T-helper 2 cell treated with Interferon-gamma antibody and Interleukin-4, amounts not matched to agents 5 μg/mL and 100 μg/mL, for 36 hours (primary cell): ENCODE data around the gene NR4A3.

Experiments
- DNase-seq: peaks from one replicate; pipeline ENCODE4 v3.0.0; 2021; ENCODE audit warnings: low spot score
- H3K27ac Mint-ChIP-seq: one replicate; pipeline ENCODE4 v1.8.0; 2021; ENCODE audit warnings: mild to moderate bottlenecking, mixed read lengths
- H3K27me3 Mint-ChIP-seq: one replicate; pipeline ENCODE4 v1.8.0; 2021; ENCODE audit warnings: low read depth, mixed read lengths
- H3K36me3 Mint-ChIP-seq: one replicate; pipeline ENCODE4 v1.8.0; 2021; ENCODE audit warnings: low read depth, mixed read lengths
- H3K4me1 Mint-ChIP-seq: one replicate; pipeline ENCODE4 v1.8.0; 2021; ENCODE audit warnings: low read depth, mixed read lengths
- H3K4me3 Mint-ChIP-seq: one replicate; pipeline ENCODE4 v1.8.0; 2022; ENCODE audit warnings: mild to moderate bottlenecking, moderate library complexity, mixed read lengths
- H3K9me3 Mint-ChIP-seq: one replicate; pipeline ENCODE4 v1.8.0; 2021; ENCODE audit warnings: mixed read lengths

NR4A3 gene

DNA sequence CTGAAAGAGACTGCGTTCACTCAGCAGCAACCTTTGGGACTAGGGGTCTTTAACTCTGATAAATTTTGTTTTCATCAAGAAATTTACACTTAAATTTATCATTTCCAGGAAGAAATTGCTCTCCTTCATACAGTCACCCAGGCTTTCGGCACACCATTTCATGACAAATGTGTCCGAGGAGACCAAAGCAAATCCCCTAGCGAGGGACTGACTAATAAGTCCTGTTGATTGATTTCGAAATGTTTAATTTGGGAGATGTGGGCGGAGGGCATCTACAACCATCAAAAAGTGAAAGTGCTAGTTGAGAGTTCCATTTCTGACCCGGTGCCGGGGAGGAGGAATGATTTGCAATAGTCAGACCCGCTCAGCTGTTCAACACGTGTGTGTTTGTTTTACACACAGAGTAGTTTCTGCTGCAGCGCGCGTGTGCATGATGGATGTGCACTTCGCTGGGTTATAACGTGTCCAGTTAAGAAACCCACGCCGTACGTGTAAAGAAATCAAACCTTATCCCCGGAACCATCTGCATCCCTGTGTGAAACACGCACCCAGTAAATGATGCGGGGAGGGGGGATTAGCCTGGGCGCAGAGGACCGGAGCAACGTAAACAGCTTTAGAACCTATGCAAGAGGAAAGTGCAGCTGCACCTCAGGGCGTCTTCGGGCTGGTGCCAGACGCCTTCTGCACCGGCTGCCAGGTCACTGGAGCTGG lies 845 bp upstream of the NR4A3 start:
- no peaks in the 10 kb centered on the region for H3K9me3 Mint-ChIP-seq
- peak overlapping the region; percentile 94 for H3K4me3 Mint-ChIP-seq
- H3K27me3 Mint-ChIP-seq = peaks cover 40% of the 10 kb centered on the region
- H3K4me1 Mint-ChIP-seq = peaks cover 58% of the 10 kb centered on the region
- H3K27ac Mint-ChIP-seq = peak overlapping the region; percentile 95
- H3K36me3 Mint-ChIP-seq = no peaks in the 10 kb centered on the region
- peak; percentile 82 for DNase-seq

- Mint-ChIP-seq H3K9me3 (no peaks in the 10 kb centered on the region), H3K4me1 (peaks cover 64% of the 10 kb centered on the region), H3K27ac (peak overlapping the region; percentile 95), H3K4me3 (peak overlapping the region; percentile 94), H3K36me3 (peaks cover 3% of the 10 kb centered on the region), H3K27me3 (peaks cover 46% of the 10 kb centered on the region)
- DNase-seq = peak; percentile 49
These were observed 572 bp downstream of the NR4A3 start for GRCh38 chr9:99822109-99822805.

DNA sequence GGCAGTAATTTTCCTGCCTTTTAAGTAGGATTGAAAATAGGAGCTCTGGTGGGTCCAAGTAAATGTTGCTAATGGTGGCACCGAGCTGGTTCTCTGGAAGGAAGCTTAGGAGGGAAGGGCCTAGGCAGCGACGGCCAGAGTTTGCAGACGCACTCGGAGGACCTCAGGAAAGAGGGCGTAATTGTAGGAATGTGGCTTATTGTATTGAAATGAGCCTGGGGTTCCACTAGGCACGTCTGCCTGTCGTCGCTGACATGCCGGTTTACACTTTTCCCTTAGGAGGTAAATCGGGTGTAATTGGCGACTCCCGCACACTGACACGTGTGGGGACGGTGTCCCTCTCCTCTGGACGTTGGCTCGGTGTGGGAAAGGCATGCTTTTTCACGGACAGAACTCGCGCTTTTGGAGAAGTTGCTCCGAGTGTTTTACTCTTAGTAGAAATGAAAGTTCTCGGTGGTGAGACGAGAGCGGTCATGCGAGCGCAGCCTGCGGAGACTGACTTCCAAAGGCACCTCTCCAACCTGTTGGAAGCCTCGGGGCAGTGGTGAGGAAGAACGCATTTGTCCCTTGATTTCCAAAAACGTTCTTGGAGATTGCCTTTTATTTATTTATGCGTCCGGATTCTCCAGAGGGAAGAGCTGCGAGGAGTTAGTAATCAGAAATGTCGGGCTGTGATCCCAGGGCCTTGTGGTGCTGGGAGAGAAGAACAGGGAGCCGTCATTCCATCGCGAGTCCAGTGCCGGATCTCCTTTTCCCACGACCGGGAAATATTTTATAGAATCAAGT lies 1.3 kb downstream of the NR4A3 start:
- H3K27me3 Mint-ChIP-seq = peaks cover 48% of the 10 kb centered on the region
- peak overlapping the region; percentile 94 for H3K4me3 Mint-ChIP-seq
- no peaks in the 10 kb centered on the region for H3K9me3 Mint-ChIP-seq
- peak; percentile 22 for DNase-seq
- peak overlapping the region; percentile 95 for H3K27ac Mint-ChIP-seq
- H3K4me1 Mint-ChIP-seq = peaks cover 70% of the 10 kb centered on the region
- H3K36me3 Mint-ChIP-seq = peaks cover 5% of the 10 kb centered on the region

- Mint-ChIP-seq H3K36me3 (peaks cover 7% of the 10 kb centered on the region), H3K27ac (no peak overlapping the region), H3K4me3 (peak overlapping the region; percentile 94), H3K27me3 (peaks cover 44% of the 10 kb centered on the region), H3K4me1 (peaks cover 63% of the 10 kb centered on the region), H3K9me3 (no peaks in the 10 kb centered on the region)
- peak; percentile 88 for DNase-seq
These were observed 2.1 kb downstream of the NR4A3 start for GRCh38 chr9:99823681-99824377.

- Mint-ChIP-seq H3K27me3 (peaks cover 51% of the 10 kb centered on the region), H3K4me3 (peak overlapping the region; percentile 94), H3K4me1 (peaks cover 65% of the 10 kb centered on the region), H3K9me3 (no peaks in the 10 kb centered on the region), H3K36me3 (peaks cover 12% of the 10 kb centered on the region), H3K27ac (no peak overlapping the region)
- peak; percentile 71 for DNase-seq
These were observed 2.9 kb downstream of the NR4A3 start for GRCh38 chr9:99824378-99825171.

GRCh38 chr9:99825172-99826046 lies 3.7 kb downstream of the NR4A3 start:
- no peak for DNase-seq
- H3K4me3 Mint-ChIP-seq = peak overlapping the region; percentile 94
- H3K4me1 Mint-ChIP-seq = peaks cover 61% of the 10 kb centered on the region
- H3K9me3 Mint-ChIP-seq = no peaks in the 10 kb centered on the region
- no peak overlapping the region for H3K27ac Mint-ChIP-seq
- H3K27me3 Mint-ChIP-seq = peaks cover 51% of the 10 kb centered on the region
- H3K36me3 Mint-ChIP-seq = peaks cover 15% of the 10 kb centered on the region

- peaks cover 56% of the 10 kb centered on the region for H3K4me1 Mint-ChIP-seq
- no peak for DNase-seq
- H3K4me3 Mint-ChIP-seq = no peak overlapping the region
- H3K27me3 Mint-ChIP-seq = peaks cover 53% of the 10 kb centered on the region
- no peak overlapping the region for H3K27ac Mint-ChIP-seq
- peaks cover 15% of the 10 kb centered on the region for H3K36me3 Mint-ChIP-seq
- no peaks in the 10 kb centered on the region for H3K9me3 Mint-ChIP-seq
These were observed 4.9 kb downstream of the NR4A3 start for GRCh38 chr9:99826579-99826978.

GRCh38 chr9:99827244-99827643 lies 5.6 kb downstream of the NR4A3 start:
- H3K27ac Mint-ChIP-seq = no peak overlapping the region
- peaks cover 53% of the 10 kb centered on the region for H3K27me3 Mint-ChIP-seq

DNA sequence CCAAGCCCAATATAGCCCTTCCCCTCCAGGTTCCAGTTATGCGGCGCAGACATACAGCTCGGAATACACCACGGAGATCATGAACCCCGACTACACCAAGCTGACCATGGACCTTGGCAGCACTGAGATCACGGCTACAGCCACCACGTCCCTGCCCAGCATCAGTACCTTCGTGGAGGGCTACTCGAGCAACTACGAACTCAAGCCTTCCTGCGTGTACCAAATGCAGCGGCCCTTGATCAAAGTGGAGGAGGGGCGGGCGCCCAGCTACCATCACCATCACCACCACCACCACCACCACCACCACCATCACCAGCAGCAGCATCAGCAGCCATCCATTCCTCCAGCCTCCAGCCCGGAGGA lies 6.3 kb downstream of the NR4A3 start:
- H3K4me3 Mint-ChIP-seq = no peak overlapping the region
- H3K9me3 Mint-ChIP-seq = no peaks in the 10 kb centered on the region
- no peak for DNase-seq
- peaks cover 47% of the 10 kb centered on the region for H3K27me3 Mint-ChIP-seq
- H3K27ac Mint-ChIP-seq = no peak overlapping the region
- H3K4me1 Mint-ChIP-seq = peaks cover 48% of the 10 kb centered on the region
- H3K36me3 Mint-ChIP-seq = peaks cover 16% of the 10 kb centered on the region

More at GRCh38 chr9:99827244-99827643, 5.6 kb downstream of the NR4A3 start:
- H3K4me3 Mint-ChIP-seq = no peak overlapping the region
- DNase-seq = no peak
- H3K36me3 Mint-ChIP-seq = peaks cover 15% of the 10 kb centered on the region
- H3K9me3 Mint-ChIP-seq = no peaks in the 10 kb centered on the region
- peaks cover 54% of the 10 kb centered on the region for H3K4me1 Mint-ChIP-seq

DNA sequence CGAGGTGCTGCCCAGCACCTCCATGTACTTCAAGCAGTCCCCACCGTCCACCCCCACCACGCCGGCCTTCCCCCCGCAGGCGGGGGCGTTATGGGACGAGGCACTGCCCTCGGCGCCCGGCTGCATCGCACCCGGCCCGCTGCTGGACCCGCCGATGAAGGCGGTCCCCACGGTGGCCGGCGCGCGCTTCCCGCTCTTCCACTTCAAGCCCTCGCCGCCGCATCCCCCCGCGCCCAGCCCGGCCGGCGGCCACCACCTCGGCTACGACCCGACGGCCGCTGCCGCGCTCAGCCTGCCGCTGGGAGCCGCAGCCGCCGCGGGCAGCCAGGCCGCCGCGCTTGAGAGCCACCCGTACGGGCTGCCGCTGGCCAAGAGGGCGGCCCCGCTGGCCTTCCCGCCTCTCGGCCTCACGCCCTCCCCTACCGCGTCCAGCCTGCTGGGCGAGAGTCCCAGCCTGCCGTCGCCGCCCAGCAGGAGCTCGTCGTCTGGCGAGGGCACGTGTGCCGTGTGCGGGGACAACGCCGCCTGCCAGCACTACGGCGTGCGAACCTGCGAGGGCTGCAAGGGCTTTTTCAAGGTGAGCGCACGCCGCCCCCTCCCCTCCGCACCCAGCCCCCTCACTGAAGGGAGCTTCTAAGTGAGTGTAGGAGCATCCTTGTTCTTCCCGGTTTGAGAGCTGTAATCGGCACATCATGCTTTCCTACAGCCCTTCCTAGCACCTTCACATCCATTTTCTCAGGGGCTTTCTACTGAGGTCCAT lies 6.9 kb downstream of the NR4A3 start:
- Mint-ChIP-seq H3K4me1 (peaks cover 46% of the 10 kb centered on the region), H3K9me3 (no peaks in the 10 kb centered on the region), H3K36me3 (peaks cover 20% of the 10 kb centered on the region), H3K27ac (no peak overlapping the region), H3K27me3 (peaks cover 42% of the 10 kb centered on the region), H3K4me3 (no peak overlapping the region)
- no peak for DNase-seq

DNA sequence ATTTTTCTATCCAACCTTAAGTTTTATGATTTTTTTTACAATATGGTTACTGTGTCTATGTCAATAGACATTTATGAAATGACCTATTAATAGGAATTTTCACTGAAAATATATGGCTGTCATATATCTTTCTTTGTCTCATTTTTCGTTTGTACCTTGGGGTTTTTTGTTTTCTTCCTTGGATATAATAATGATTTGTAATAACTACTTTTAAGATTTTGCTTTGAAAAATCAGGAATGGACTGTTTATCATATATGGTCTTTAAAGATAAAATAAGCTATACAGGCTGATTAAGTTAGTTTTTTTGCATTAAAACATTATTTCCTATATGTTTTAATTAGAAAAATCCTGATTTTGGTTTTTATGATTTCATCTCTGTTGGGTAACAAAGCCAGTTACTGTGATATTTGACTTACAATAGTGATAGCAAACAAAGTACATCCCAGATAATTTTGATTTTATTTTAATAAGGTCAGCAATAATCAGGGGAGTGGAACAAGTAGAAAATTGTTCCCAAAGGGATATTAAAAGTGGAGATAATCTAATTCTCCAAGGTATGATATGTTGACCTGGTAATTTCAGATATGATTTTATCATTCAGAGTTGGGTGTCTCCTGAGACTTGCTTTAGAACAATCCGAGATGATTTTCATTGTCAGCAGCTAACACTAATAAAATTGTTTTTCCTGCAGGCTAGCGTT lies 10.3 kb downstream of the NR4A3 start:
- no peak overlapping the region for H3K27ac Mint-ChIP-seq
- DNase-seq = no peak
- H3K9me3 Mint-ChIP-seq = no peaks in the 10 kb centered on the region
- H3K4me1 Mint-ChIP-seq = peaks cover 18% of the 10 kb centered on the region
- no peak overlapping the region for H3K4me3 Mint-ChIP-seq
- peaks cover 22% of the 10 kb centered on the region for H3K36me3 Mint-ChIP-seq
- peaks cover 16% of the 10 kb centered on the region for H3K27me3 Mint-ChIP-seq
